GM19438 (cell line): ENCODE measurements around the gene ATAD3C.
"Not testable (repeated sequence)": the region's sequence is repeated elsewhere in the genome, so short reads cannot be mapped to it uniquely, and the experiment has no call there.

Experiments
- ATAC-seq: cut with Tn5 transposase; IDR thresholded peaks from one replicate; pipeline ENCODE4 v1.9.1; 2021; ENCODE audit warnings: low read depth; ENCODE audit not compliant: unreplicated experiment

Gene ATAD3C

GRCh38 chr1:1418464-1419362 is 30.8 kb upstream of the ATAD3C start:
- ATAC-seq, result no peak

GRCh38 chr1:1419363-1419812 is 30.1 kb upstream of the ATAD3C start:
- no peak for ATAC-seq

- no peak for ATAC-seq
Observed at GRCh38 chr1:1419813-1420653, 29.5 kb upstream of the ATAD3C start.

- no peak for ATAC-seq
Observed at GRCh38 chr1:1420654-1421141, 28.8 kb upstream of the ATAD3C start.

- no peak for ATAC-seq
Observed at GRCh38 chr1:1421147-1421906, 28.2 kb upstream of the ATAD3C start, which contains the start of gene ANKRD65. ANKRD65 (minus strand) TSS chr1:1421276; CDS start chr1:1421005, 271 bp downstream.

GRCh38 chr1:1421907-1422464 is 27.5 kb upstream of the ATAD3C start:
- no peak for ATAC-seq

GRCh38 chr1:1422465-1423244 is 26.8 kb upstream of the ATAD3C start:
- no peak for ATAC-seq

GRCh38 chr1:1423245-1423597 is 26.3 kb upstream of the ATAD3C start:
- no peak for ATAC-seq

GRCh38 chr1:1424707-1425106 is 24.8 kb upstream of the ATAD3C start:
- ATAC-seq, result no peak

- ATAC-seq, result no peak
Observed at GRCh38 chr1:1425426-1425752, 24.1 kb upstream of the ATAD3C start.

- ATAC-seq, result no peak
Observed at GRCh38 chr1:1425753-1426495, 23.6 kb upstream of the ATAD3C start.

GRCh38 chr1:1426496-1427105 is 22.9 kb upstream of the ATAD3C start:
- ATAC-seq, result no peak

- ATAC-seq, result no peak
Observed at GRCh38 chr1:1427106-1427819, 22.2 kb upstream of the ATAD3C start.

- ATAC-seq, result no peak
Observed at GRCh38 chr1:1427820-1428148, 21.7 kb upstream of the ATAD3C start.

GRCh38 chr1:1428174-1428573 is 21.3 kb upstream of the ATAD3C start:
- no peak for ATAC-seq

GRCh38 chr1:1428967-1429366 is 20.5 kb upstream of the ATAD3C start:
- not testable (repeated sequence) for ATAC-seq

- ATAC-seq, result no peak
Observed at GRCh38 chr1:1429671-1430073, 19.8 kb upstream of the ATAD3C start.
